HFF-Myc (cell line): ENCODE data around the gene ZNF507.
"Not testable (repeated sequence)": the region's sequence is repeated elsewhere in the genome, so short reads cannot be mapped to it uniquely, and the experiment has no call there.

Experiments used
- DNase-seq: peaks from one replicate; pipeline ENCODE4 v3.0.0-alpha.2; 2011; ENCODE audit warnings: low read depth; ENCODE audit errors: extremely low read depth
- H3K4me3 ChIP-seq: replicated peaks from 2 replicates; pipeline ENCODE4 v1.5.1; 2011; ENCODE audit warnings: low read depth, mild to moderate bottlenecking, control low read depth, low read length
- TF ChIP-seq, protein P1 (sequence below): IDR thresholded peaks from 2 replicates; pipeline ENCODE4 v1.5.1; 2012; ENCODE audit warnings: mild to moderate bottlenecking, low read depth, low read length, control low read depth; ENCODE audit errors: missing control alignments

Gene ZNF507

DNA sequence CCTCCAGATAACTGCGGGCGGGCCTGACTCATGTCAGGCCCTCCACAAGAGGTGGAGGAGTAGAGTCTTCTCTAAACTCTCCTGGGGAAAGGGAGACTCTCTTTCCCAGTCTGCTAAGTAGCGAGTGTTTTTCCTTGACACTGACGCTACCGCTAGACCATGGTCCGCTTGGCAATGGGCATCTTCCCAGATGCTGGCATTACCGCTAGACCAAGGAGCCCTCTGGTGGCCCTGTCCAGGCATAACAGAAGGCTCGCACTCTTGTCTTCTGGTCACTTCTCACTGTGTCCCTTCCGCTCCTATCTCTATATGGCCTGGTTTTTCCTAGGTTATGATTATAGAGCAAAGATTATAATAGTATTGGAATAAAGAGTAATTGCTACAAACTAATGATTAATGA is 31.7 kb downstream of the ZNF507 start:
- TF ChIP-seq, protein P1, sequence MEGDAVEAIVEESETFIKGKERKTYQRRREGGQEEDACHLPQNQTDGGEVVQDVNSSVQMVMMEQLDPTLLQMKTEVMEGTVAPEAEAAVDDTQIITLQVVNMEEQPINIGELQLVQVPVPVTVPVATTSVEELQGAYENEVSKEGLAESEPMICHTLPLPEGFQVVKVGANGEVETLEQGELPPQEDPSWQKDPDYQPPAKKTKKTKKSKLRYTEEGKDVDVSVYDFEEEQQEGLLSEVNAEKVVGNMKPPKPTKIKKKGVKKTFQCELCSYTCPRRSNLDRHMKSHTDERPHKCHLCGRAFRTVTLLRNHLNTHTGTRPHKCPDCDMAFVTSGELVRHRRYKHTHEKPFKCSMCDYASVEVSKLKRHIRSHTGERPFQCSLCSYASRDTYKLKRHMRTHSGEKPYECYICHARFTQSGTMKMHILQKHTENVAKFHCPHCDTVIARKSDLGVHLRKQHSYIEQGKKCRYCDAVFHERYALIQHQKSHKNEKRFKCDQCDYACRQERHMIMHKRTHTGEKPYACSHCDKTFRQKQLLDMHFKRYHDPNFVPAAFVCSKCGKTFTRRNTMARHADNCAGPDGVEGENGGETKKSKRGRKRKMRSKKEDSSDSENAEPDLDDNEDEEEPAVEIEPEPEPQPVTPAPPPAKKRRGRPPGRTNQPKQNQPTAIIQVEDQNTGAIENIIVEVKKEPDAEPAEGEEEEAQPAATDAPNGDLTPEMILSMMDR = peak; percentile 34
- DNase-seq, H3K4me3 ChIP-seq: not testable (repeated sequence)

DNA sequence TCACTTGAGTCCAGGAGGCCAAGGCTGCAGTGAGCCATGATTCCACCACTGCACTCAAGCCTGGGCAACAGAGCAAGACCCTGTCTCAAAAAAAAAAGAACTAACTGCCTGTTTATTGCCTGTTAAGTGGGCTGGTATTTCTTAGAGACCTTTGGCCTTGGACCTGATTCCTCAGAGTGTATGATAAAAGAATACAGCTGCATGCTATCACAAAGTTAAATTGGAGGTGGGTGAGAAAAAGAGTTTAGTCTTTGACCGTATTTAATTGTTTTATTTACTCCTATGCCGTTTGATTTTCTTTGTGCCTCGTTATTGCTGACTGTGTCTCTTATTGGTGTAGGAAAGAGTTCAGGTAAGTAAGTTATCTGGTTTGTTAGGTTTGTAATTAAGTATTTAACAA is 34.9 kb downstream of the ZNF507 start:
- TF ChIP-seq, protein P1 = no peak
- no peak for DNase-seq
- H3K4me3 ChIP-seq = no peak overlapping the region

DNA sequence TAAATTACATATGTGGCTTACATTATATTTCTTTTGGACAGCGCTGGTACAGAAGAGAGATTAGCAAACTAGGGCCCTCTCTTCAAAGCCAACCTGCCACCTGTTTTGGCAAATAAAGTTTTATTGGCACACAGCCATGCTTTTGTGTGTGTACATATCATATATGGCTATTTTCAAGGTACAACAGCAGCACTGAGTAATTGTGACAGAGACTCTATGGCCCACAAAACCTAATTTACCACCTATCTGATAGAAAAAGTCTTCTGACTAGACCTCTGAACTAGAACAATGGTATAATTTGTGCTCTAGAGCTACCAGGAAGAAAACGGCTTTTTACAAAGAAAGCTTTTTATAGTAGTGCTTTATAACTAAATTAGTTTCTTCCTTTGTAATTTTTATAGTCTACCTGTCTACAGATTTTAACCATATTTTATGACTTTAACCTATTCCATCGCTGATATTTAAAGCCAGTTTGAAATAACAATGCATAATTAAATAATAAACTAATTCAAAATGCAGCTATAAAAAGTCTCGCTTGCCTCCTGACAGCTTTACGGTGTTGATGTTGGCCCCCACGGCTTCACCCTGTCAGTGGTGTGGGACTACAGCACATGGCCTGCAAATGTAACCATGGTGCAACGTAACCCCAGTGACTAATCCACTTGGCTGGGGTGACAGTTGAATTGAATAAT is 42.4 kb downstream of the ZNF507 start:
- TF ChIP-seq, protein P1 = no peak
- DNase-seq = peak; percentile 89
- no peak overlapping the region for H3K4me3 ChIP-seq

DNA sequence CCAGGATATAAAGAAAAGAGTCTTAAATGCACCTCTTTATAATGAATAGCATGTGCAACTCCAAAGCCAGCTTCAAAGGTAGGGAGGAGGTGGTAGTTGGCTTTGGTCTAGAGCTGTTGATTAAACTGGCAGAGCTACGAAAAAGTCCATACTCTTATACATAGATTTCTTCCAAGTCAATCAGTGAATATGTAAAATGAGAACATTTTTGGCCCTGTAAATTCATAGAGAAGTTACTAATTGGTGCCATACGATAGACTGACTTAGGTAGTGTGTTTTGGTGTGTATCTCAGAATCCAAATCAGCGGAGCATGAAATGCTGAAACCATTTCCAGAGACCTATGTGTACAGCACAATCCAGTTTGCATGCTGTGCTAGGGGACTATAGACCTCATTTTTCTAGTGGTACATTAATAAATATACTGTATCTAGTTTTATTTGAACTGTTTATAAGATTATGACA is 43.0 kb downstream of the ZNF507 start:
- TF ChIP-seq, protein P1 = no peak

DNA sequence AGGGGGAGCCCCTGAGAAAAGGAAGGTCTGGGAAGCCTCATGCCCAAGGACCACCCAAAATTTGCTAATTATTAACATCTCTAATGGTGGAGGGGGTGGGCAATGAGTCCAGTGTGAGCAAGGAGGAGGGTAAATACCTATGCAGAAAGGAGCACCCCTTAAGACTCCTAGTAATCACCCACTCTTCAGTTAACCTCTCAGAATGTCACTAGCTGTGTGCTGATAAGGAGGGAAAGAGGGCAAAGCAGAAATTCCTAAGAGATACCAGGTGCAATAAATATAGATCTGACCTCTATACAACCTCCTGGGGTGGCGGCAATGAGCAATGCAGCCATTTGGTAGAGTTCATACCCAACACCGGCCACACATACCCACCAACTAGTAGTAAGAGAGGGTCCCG is 47.5 kb downstream of the ZNF507 start:
- H3K4me3 ChIP-seq = no peak overlapping the region
- DNase-seq = no peak
- TF ChIP-seq, protein P1 = no peak

More for the DNA sequence above, 43.0 kb downstream of the ZNF507 start:
- DNase-seq = no peak
- H3K4me3 ChIP-seq = no peak overlapping the region

DNA sequence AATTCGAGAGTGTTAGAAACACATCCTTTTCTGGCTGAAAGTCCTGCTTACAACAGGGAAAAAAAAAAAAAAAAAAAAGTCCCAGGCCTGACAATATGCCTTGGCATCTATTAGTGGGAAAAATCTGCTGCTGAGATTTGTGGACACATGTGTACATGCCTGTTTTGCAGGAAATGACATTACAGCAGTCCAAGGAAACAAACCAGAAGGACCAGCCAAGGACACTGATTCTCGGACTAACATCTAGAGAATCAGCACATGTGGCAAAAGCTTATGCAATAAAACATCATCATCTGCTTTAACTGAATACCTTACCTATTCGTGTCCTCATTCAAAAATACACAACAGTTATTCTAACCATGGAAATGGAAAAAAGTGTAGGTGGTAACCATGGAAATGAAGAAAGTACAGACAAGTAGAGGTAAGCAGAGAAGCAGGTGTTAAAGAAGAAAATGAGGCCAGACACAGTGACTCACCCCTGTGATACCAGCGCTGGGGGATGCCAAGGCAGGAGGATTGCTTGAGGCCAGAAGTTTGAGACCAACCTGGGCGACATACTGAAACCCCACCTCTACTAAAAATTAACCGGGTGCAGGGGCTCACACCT is 50.7 kb downstream of the ZNF507 start:
- TF ChIP-seq, protein P1 = no peak
- DNase-seq = no peak
- H3K4me3 ChIP-seq = no peak overlapping the region

DNA sequence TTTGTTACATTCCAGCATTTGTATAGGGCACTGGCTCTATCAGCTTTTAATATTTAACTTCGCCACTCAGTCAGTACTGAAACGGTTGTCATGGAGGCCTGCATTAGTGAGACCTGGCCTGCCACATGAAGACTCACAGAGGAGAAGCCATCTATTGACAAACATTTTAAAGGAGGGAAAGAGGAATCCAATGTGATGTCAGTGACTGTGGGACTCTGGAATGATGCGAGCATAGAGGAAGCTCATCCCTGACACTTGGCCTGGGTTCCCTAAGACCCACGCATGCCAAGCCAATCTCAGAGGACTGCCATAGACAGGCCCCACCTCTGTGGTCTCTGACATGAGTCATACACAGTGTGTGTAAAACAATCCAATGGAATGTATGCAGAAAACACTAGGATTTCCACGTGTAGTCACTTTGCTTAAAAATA is 52.3 kb downstream of the ZNF507 start:
- TF ChIP-seq, protein P1 = no peak
- peak; percentile 81 for DNase-seq
- H3K4me3 ChIP-seq = no peak overlapping the region
